Adrenal gland (tissue), 5 donors: ENCODE measurements around the gene SPEF1.

Experiments
- POLR2A ChIP-seq, 2 donors: fragments of 450-650 bp; IDR thresholded peaks; one replicate each; pipeline ENCODE4 v1.6.1; 2017; ENCODE audit warnings: antibody characterized with exemption in 2 of 2, mild to moderate bottlenecking in 2 of 2, moderate library complexity in 1 of 2
- TF ChIP-seq, protein P1 (sequence below), 6 experiments: fragments of 450-650 bp in 4 of 6; fragments of 200-600 bp in 2 of 6; sonication (generic) in 1 of 6; IDR thresholded peaks; 1 replicate in 5 of 6; 2 replicates in 1 of 6; pipeline versions ENCODE4 v1.5.1 to v1.8.0; 2016 to 2021; ENCODE audit warnings: antibody characterized with exemption in 6 of 6, mild to moderate bottlenecking in 2 of 6, moderate library complexity in 1 of 6
- donor health status: DM: no; HTN: no; CAD: no.

DNA sequence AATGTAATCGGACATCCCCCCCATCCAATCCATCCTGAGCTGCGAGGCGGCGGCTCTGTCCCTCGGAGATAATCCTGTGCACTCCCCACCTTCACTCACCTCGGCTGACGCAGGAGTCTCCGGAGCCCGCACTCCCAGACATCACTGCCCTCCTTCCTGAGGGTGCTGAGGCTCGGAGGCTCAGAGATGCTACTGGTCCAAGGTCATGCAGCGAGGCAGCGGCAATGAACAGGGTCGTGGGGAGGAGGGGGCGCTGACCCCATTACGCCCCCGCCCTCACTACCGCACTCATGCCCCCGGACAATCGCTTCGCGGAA is 14.2 kb downstream of the SPEF1 start:
- TF ChIP-seq, protein P1, sequence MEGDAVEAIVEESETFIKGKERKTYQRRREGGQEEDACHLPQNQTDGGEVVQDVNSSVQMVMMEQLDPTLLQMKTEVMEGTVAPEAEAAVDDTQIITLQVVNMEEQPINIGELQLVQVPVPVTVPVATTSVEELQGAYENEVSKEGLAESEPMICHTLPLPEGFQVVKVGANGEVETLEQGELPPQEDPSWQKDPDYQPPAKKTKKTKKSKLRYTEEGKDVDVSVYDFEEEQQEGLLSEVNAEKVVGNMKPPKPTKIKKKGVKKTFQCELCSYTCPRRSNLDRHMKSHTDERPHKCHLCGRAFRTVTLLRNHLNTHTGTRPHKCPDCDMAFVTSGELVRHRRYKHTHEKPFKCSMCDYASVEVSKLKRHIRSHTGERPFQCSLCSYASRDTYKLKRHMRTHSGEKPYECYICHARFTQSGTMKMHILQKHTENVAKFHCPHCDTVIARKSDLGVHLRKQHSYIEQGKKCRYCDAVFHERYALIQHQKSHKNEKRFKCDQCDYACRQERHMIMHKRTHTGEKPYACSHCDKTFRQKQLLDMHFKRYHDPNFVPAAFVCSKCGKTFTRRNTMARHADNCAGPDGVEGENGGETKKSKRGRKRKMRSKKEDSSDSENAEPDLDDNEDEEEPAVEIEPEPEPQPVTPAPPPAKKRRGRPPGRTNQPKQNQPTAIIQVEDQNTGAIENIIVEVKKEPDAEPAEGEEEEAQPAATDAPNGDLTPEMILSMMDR (IDR thresholded peaks at IDR 0.05), result no peak
- TF ChIP-seq POLR2A (IDR thresholded peaks at IDR 0.05), result no peak
